ENCODE data around the gene RBP5. TPM values are rescaled to one million over a fixed set of nuclear protein-coding genes. Genes with fewer than 3 reads are reported as not detected.

Gene RBP5
- total and polyA plus RNA-seq, 9 of the 15 experiments (the other 6 are each of a cell fraction or from before 2014, with no cell fraction given): 8.6 to 22.5 (median 11.4) TPM

- Histone ChIP-seq H3K9me1 (ENCODE audit: control insufficient read depth, insufficient read depth, low read length) (no peaks in the 10 kb centered on the region), H3K27me3 (ENCODE audit: control insufficient read depth in 2 of 2, insufficient read depth in 2 of 2, low read length in 2 of 2) (no peaks in the 10 kb centered on the region), H3K79me2 (ENCODE audit: control insufficient read depth, insufficient read depth, low read length) (peaks cover 41% of the 10 kb centered on the region), H3K9ac (ENCODE audit: insufficient read depth in 1 of 2, low read depth in 2 of 2, low read length in 2 of 2) (peak overlapping the region; percentile 80 to 89; a peak in 3 of 4 replicates), H2AFZ (ENCODE audit: low read depth, low read length) (peak overlapping the region; percentile 90), H3K4me2 (ENCODE audit: insufficient read depth, low read length) (peak overlapping the region; percentile 95), H3K27ac (ENCODE audit: extremely low read depth, low read depth, low read length) (peak overlapping the region; percentile 94), H3K4me1 (replicated peaks in 1 of 2; ENCODE audit: control insufficient read depth in 2 of 2, insufficient read depth in 2 of 2, low read length in 2 of 2) (peaks cover 10 to 21% of the 10 kb centered on the region in 2 experiments), H4K20me1 (replicated peaks; ENCODE audit: control insufficient read depth, insufficient read depth, low read length) (no peaks in the 10 kb centered on the region), H3K4me3 (peak overlapping the region; percentile 51; the same call in 1 of the 2 replicates), H3K9me3 (replicated peaks; ENCODE audit: control insufficient read depth, insufficient read depth, low read depth, low read length) (peaks cover 3% of the 10 kb centered on the region), H3K36me3 (ENCODE audit: control insufficient read depth, insufficient read depth, low read length) (peaks cover 15% of the 10 kb centered on the region; the same call in 2 of the 3 replicates)
- intact Hi-C loops (cut with micrococcal nuclease): loop anchor here (2.0 kb wide), 2 partner anchors 17 to 165 kb away; partner anchors contain the start of genes C12orf57 and C1R
- ChIA-PET CTCF (ENCODE audit: low intra/inter-chr PET ratio) (interaction anchor here (0.5 to 3.3 kb wide), 3 partner anchors 49 to 165 kb away, joined by 4 to 25 read pairs (median 6); partner anchors contain the start of gene C1S), POLR2A (interaction anchor here (0.6 to 3.3 kb wide), 3 partner anchors 22 to 165 kb away, joined by 3 to 23 read pairs (median 4); partner anchors contain the start of genes C12orf57 and RNU7-1)
- in situ Hi-C loops (cut with MboI): no loop called here
- FAIRE-seq (no peak), DNase-seq (ENCODE audit: extremely low read depth in 1 of 4, low spot score in 3 of 4) (no peak), ATAC-seq (no peak)
- WGBS (ENCODE audit: insufficient coverage, low coverage, missing lambda C conversion rate): 17% methylated on average over 5 of the region's 5 CpGs
- TF ChIP-seq RBFOX2 (IDR thresholded peaks at IDR 0.05; ENCODE audit: low read depth, low read length) (no peak), CREB1 (IDR thresholded peaks at IDR 0.05) (no peak), CREB1 (CRISPR knock-in tag; IDR thresholded peaks at IDR 0.05) (no peak), ZNF263 (CRISPR knock-in tag; IDR thresholded peaks at IDR 0.05; ENCODE audit: borderline replicate concordance) (no peak), HMG20A (CRISPR knock-in tag; conservative IDR thresholded peaks at IDR 0.05) (no peak), RAD51 (IDR thresholded peaks at IDR 0.05; ENCODE audit: borderline replicate concordance, low read depth) (no peak), KLF16 (IDR thresholded peaks at IDR 0.05) (no peak), SNIP1 (IDR thresholded peaks at IDR 0.05; ENCODE audit: low read depth) (no peak), THAP7 (CRISPR knock-in tag; IDR thresholded peaks at IDR 0.05) (no peak), PKNOX1 (IDR thresholded peaks at IDR 0.05) (peak; percentile 49; the same call in 1 of the 2 replicates), MEIS2 (IDR thresholded peaks at IDR 0.05; ENCODE audit: partially characterized antibody) (peak; percentile 11), ERF (CRISPR knock-in tag; IDR thresholded peaks at IDR 0.05) (no peak), POLR2A (conservative IDR thresholded peaks at IDR 0.05) (no peak)
- no TSS peak for BruUV-seq (replicated peaks)
These were observed 19.1 kb downstream of the RBP5 start for GRCh38 chr12:7109572-7109920.
